ENCODE data around the gene PPFIA4.

PPFIA4 gene

GRCh38 chr1:203103829-203104495, 77.7 kb downstream of the PPFIA4 start:
- Histone ChIP-seq H3K4me3 (ENCODE audit: low read depth in 1 of 2, low read length in 1 of 2) (no peak overlapping the region), H3K9me3 (no peaks in the 10 kb centered on the region), H3K4me1 (ENCODE audit: control insufficient read depth in 1 of 2, insufficient read depth in 1 of 2, low read depth in 1 of 2, low read length in 1 of 2) (peaks cover 18 to 28% of the 10 kb centered on the region in 2 experiments), H3K27me3 (peaks cover 28% of the 10 kb centered on the region), H3K27ac (no peak overlapping the region), H3K36me3 (no peaks in the 10 kb centered on the region)
- TF ChIP-seq CTCF (IDR thresholded peaks at IDR 0.05): no peak

GRCh38 chr1:203104789-203105390, 78.6 kb downstream of the PPFIA4 start:
- Histone ChIP-seq H3K27ac (no peak overlapping the region), H3K27me3 (peaks cover 37% of the 10 kb centered on the region), H3K36me3 (no peaks in the 10 kb centered on the region), H3K9me3 (no peaks in the 10 kb centered on the region), H3K4me3 (ENCODE audit: low read depth in 1 of 2, low read length in 1 of 2) (no peak overlapping the region), H3K4me1 (ENCODE audit: control insufficient read depth in 1 of 2, insufficient read depth in 1 of 2, low read depth in 1 of 2, low read length in 1 of 2) (peaks cover 14 to 23% of the 10 kb centered on the region in 2 experiments)
- no peak for TF ChIP-seq CTCF (IDR thresholded peaks at IDR 0.05)

- H3K27me3 ChIP-seq: peaks cover 81% of the 10 kb centered on the region
These were observed 86.2 kb downstream of the PPFIA4 start for GRCh38 chr1:203112475-203112874.

GRCh38 chr1:203113308-203113707, 87.0 kb downstream of the PPFIA4 start:
- H3K4me1 ChIP-seq (ENCODE audit: control insufficient read depth in 1 of 2, insufficient read depth in 1 of 2, low read depth in 1 of 2, low read length in 1 of 2): peaks cover 0 to 4% of the 10 kb centered on the region in 2 experiments
- TF ChIP-seq CTCF (IDR thresholded peaks at IDR 0.05): no peak
- no peaks in the 10 kb centered on the region for H3K36me3 ChIP-seq
- no peak overlapping the region for H3K4me3 ChIP-seq (ENCODE audit: low read depth in 1 of 2, low read length in 1 of 2)
- H3K9me3 ChIP-seq: no peaks in the 10 kb centered on the region
- no peak overlapping the region for H3K27ac ChIP-seq
- H3K27me3 ChIP-seq: peaks cover 81% of the 10 kb centered on the region

More at GRCh38 chr1:203112475-203112874, 86.2 kb downstream of the PPFIA4 start:
- Histone ChIP-seq H3K36me3 (no peaks in the 10 kb centered on the region), H3K4me1 (ENCODE audit: control insufficient read depth in 1 of 2, insufficient read depth in 1 of 2, low read depth in 1 of 2, low read length in 1 of 2) (no peaks in the 10 kb centered on the region), H3K4me3 (ENCODE audit: low read depth in 1 of 2, low read length in 1 of 2) (no peak overlapping the region), H3K27ac (no peak overlapping the region), H3K9me3 (no peaks in the 10 kb centered on the region)
- no peak for TF ChIP-seq CTCF (IDR thresholded peaks at IDR 0.05)

GRCh38 chr1:203114202-203114601, 87.9 kb downstream of the PPFIA4 start:
- Histone ChIP-seq H3K27me3 (peaks cover 81% of the 10 kb centered on the region), H3K9me3 (no peaks in the 10 kb centered on the region), H3K4me1 (ENCODE audit: control insufficient read depth in 1 of 2, insufficient read depth in 1 of 2, low read depth in 1 of 2, low read length in 1 of 2) (peaks cover 0 to 4% of the 10 kb centered on the region in 2 experiments), H3K36me3 (no peaks in the 10 kb centered on the region), H3K27ac (no peak overlapping the region), H3K4me3 (ENCODE audit: low read depth in 1 of 2, low read length in 1 of 2) (no peak overlapping the region)
- TF ChIP-seq CTCF (IDR thresholded peaks at IDR 0.05): no peak

Measured in neutrophil (primary cell).